ENCODE measurements around the gene C17orf100. TPM values are rescaled to one million over a fixed set of nuclear protein-coding genes. Genes with fewer than 3 reads are reported as not detected.

Gene C17orf100
- polyA plus RNA-seq: 1 to 10 TPM; 2.1 to 2.9 TPM

DNA sequence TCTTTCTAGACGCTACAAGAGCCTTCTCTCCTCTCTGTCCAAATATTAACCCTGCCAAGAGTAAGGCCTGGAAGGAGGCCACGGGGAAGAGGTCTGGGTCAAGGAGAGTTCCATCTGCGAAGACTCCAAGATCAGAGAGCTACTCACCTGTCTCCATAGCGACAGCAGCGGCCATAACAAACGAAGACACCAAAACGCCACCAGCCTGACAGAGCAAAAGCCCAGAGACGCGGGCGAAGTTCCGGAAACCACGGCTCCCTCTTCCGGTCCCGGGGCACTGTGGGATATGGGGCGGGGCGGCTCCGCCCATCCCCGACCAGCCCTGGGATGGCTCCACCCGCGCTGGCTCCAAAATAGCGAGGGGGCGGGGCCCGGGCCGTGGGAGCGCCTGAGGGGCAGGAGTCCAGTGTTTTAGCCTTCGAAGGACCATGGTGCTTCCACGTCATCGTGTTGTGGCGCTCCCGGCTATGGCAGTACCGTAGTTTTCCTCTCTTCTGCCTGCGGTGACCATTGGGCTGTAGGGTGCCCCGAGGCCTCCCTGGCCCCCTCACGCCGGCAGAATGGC, at the start of gene C17orf100, which contains the start of gene MED31:
C17orf100 (plus strand) TSS at position 409 of the 565 bp plus-strand sequence; CDS start at position 561, 152 bp downstream.
MED31 (minus strand) TSS at position 252 of the 565 bp plus-strand sequence; CDS start at position 175, 77 bp downstream.
- WGBS, 2 donors: 1% methylated on average over 35 of the region's 35 CpGs
- Histone ChIP-seq H3K27ac (ENCODE audit: low read depth in 2 of 2, low read length in 1 of 2) (peak within 1 kb of the TSS; percentile 93 to 97), H3K9me3 (ENCODE audit: control insufficient read depth in 2 of 2, insufficient read depth in 1 of 2, low read depth in 1 of 2, low read length in 1 of 2) (no peaks in the 10 kb centered on the region), H3K36me3 (ENCODE audit: control insufficient read depth in 2 of 2, insufficient read depth in 2 of 2, low read length in 1 of 2) (peaks cover 0 to 3% of the 10 kb centered on the region in 2 donors), H3K4me1 (ENCODE audit: control insufficient read depth in 2 of 2, insufficient read depth in 2 of 2, low read length in 1 of 2) (peaks cover 0 to 9% of the 10 kb centered on the region in 2 donors), H3K27me3 (ENCODE audit: control insufficient read depth in 1 of 2, insufficient read depth in 2 of 2, low read length in 2 of 2) (no peaks in the 10 kb centered on the region), H3K4me3 (ENCODE audit: low read depth in 1 of 2, low read length in 2 of 2) (peak within 1 kb of the TSS; percentile 67 to 97)

DNA sequence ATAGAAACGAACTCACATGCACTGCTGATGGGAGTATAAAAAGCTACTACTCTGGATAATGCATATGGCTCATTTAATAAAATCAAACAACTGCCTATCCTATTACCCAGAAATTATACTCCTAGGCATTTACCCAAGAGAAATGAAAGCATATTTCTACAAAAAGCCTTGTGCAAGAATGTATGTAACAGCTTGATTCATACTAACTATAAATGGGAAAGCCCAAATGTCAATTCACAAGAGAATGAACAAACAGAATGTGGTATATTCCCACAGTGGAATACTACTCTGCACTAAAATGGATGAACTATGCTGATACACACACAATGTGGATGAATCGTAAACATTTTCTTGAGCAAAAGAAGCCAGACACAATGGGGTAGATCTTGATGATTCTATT, 49.4 kb upstream of the C17orf100 start:
- Histone ChIP-seq H3K27me3 (ENCODE audit: control insufficient read depth in 1 of 2, insufficient read depth in 2 of 2, low read length in 2 of 2) (no peaks in the 10 kb centered on the region), H3K27ac (ENCODE audit: low read depth in 2 of 2, low read length in 1 of 2) (no peak overlapping the region), H3K9me3 (ENCODE audit: control insufficient read depth in 2 of 2, insufficient read depth in 1 of 2, low read depth in 1 of 2, low read length in 1 of 2) (no peaks in the 10 kb centered on the region), H3K36me3 (ENCODE audit: control insufficient read depth in 2 of 2, insufficient read depth in 2 of 2, low read length in 1 of 2) (peaks cover 9 to 13% of the 10 kb centered on the region in 2 donors), H3K4me1 (ENCODE audit: control insufficient read depth in 2 of 2, insufficient read depth in 2 of 2, low read length in 1 of 2) (no peaks in the 10 kb centered on the region), H3K4me3 (ENCODE audit: low read depth in 1 of 2, low read length in 2 of 2) (no peak overlapping the region)
- WGBS, 2 donors: 90 to 91% methylated on average over 2 of the region's 2 CpGs

DNA sequence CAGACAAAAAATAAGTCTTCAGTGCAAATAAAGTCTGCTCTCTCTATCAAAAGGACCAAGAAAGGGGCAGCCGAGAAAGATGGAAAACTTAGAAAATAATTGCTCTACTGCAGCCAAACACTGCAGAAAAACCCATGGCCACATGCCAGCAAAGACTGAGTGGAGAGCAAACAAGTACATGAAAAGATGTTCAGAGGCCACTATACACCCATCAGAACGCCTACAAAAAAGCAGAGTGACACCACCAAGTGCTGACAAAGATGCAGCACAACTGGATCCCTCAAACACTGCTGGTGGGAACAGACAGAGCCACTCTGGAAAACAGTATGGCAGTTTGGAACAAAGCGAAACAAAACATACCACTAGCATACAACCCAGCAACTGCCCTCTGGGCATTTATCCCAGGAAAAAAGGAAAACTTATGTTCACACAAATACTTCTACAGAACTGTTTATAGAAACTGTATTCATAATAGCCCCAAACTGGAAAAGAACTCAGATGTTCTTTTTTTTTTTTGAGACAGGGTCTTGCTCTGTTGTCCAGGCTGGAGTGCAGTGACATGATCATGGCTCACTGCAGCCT, 47.7 kb upstream of the C17orf100 start:
- Histone ChIP-seq H3K27me3 (ENCODE audit: control insufficient read depth in 1 of 2, insufficient read depth in 2 of 2, low read length in 2 of 2) (no peaks in the 10 kb centered on the region), H3K36me3 (ENCODE audit: control insufficient read depth in 2 of 2, insufficient read depth in 2 of 2, low read length in 1 of 2) (peaks cover 7 to 15% of the 10 kb centered on the region in 2 donors), H3K9me3 (ENCODE audit: control insufficient read depth in 2 of 2, insufficient read depth in 1 of 2, low read depth in 1 of 2, low read length in 1 of 2) (no peaks in the 10 kb centered on the region), H3K27ac (ENCODE audit: low read depth in 2 of 2, low read length in 1 of 2) (no peak overlapping the region), H3K4me3 (ENCODE audit: low read depth in 1 of 2, low read length in 2 of 2) (no peak overlapping the region), H3K4me1 (ENCODE audit: control insufficient read depth in 2 of 2, insufficient read depth in 2 of 2, low read length in 1 of 2) (no peaks in the 10 kb centered on the region)
- WGBS, 2 donors: 60 to 67% methylated on average over 3 of the region's 3 CpGs

DNA sequence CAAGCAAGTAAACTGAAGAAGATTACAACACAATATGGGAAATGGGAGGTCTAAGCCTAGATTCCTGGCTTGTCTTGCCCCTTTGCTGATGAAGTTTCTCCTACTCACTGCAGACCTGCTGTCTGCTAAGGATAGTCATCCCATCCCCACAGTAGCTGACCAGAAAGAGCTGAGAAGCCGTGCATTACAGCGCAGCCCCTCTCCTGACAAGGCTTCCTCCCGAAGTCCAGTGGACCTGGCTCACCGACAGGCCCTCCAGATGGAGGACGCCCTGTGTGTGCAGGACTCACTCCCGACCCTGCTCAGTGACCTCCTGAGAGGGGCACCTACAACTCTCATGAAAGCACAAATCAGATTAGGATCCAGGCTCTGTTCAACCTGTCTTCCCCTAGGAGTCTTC, 46.4 kb upstream of the C17orf100 start:
- H3K4me3 ChIP-seq (ENCODE audit: low read depth in 1 of 2, low read length in 2 of 2): no peak overlapping the region
- no peaks in the 10 kb centered on the region for H3K27me3 ChIP-seq (ENCODE audit: control insufficient read depth in 1 of 2, insufficient read depth in 2 of 2, low read length in 2 of 2)
- WGBS, 2 donors: 93% methylated on average over 6 of the region's 6 CpGs
- no peaks in the 10 kb centered on the region for H3K9me3 ChIP-seq (ENCODE audit: control insufficient read depth in 2 of 2, insufficient read depth in 1 of 2, low read depth in 1 of 2, low read length in 1 of 2)
- peaks cover 10 to 18% of the 10 kb centered on the region in 2 donors for H3K36me3 ChIP-seq (ENCODE audit: control insufficient read depth in 2 of 2, insufficient read depth in 2 of 2, low read length in 1 of 2)
- no peaks in the 10 kb centered on the region for H3K4me1 ChIP-seq (ENCODE audit: control insufficient read depth in 2 of 2, insufficient read depth in 2 of 2, low read length in 1 of 2)
- H3K27ac ChIP-seq (ENCODE audit: low read depth in 2 of 2, low read length in 1 of 2): no peak overlapping the region

DNA sequence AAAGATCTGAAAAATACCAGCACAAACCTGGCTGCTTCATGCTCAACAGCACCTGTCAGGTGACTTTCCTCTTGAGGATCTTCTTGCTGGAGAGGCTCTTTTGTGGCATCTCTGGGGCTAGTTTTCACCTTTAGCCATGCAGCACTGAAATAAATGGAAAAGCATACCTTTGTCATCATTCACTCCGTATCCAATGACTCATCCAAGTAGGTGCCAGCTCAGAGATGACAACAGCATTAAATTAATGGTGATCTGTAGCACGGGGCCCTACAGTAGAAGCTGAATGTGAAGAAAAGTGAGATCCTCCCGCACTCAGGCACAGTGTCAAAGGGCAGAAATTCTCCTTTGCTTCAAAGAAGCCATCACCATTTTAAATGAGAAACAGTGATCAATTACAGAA, 43.2 kb upstream of the C17orf100 start:
- Histone ChIP-seq H3K4me1 (ENCODE audit: control insufficient read depth in 2 of 2, insufficient read depth in 2 of 2, low read length in 1 of 2) (no peaks in the 10 kb centered on the region), H3K4me3 (ENCODE audit: low read depth in 1 of 2, low read length in 2 of 2) (no peak overlapping the region), H3K27me3 (ENCODE audit: control insufficient read depth in 1 of 2, insufficient read depth in 2 of 2, low read length in 2 of 2) (no peaks in the 10 kb centered on the region), H3K27ac (ENCODE audit: low read depth in 2 of 2, low read length in 1 of 2) (peak overlapping the region in 1 of 2 donors; percentile 10), H3K9me3 (ENCODE audit: control insufficient read depth in 2 of 2, insufficient read depth in 1 of 2, low read depth in 1 of 2, low read length in 1 of 2) (no peaks in the 10 kb centered on the region), H3K36me3 (ENCODE audit: control insufficient read depth in 2 of 2, insufficient read depth in 2 of 2, low read length in 1 of 2) (peaks cover 11 to 19% of the 10 kb centered on the region in 2 donors)
- 60 to 64% methylated on average over 3 of the region's 3 CpGs for WGBS, 2 donors

DNA sequence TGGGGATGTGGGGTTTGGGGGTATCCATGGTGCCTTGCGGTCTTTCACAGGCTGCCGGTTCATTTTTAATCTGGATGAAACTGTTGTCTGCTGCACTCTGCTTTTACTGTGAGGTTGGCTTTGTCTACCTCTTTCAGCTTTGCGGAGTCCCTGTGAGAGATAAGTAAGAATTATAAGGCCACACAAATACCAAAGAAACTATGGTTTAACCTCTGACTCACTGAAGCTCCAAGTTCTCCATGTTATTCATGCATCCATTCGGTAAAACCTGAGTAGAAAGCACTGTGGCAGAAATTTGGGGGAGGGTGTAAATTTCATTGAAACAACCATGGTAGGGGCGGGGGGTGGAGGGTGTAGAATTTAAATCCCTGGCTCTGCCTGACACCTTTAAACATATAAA, 41.6 kb upstream of the C17orf100 start:
- Histone ChIP-seq H3K4me1 (ENCODE audit: control insufficient read depth in 2 of 2, insufficient read depth in 2 of 2, low read length in 1 of 2) (no peaks in the 10 kb centered on the region), H3K36me3 (ENCODE audit: control insufficient read depth in 2 of 2, insufficient read depth in 2 of 2, low read length in 1 of 2) (peaks cover 11 to 19% of the 10 kb centered on the region in 2 donors), H3K4me3 (ENCODE audit: low read depth in 1 of 2, low read length in 2 of 2) (no peak overlapping the region), H3K27me3 (ENCODE audit: control insufficient read depth in 1 of 2, insufficient read depth in 2 of 2, low read length in 2 of 2) (no peaks in the 10 kb centered on the region), H3K9me3 (ENCODE audit: control insufficient read depth in 2 of 2, insufficient read depth in 1 of 2, low read depth in 1 of 2, low read length in 1 of 2) (no peaks in the 10 kb centered on the region), H3K27ac (ENCODE audit: low read depth in 2 of 2, low read length in 1 of 2) (no peak overlapping the region)
- 96 to 99% methylated on average over 5 of the region's 5 CpGs for WGBS, 2 donors

DNA sequence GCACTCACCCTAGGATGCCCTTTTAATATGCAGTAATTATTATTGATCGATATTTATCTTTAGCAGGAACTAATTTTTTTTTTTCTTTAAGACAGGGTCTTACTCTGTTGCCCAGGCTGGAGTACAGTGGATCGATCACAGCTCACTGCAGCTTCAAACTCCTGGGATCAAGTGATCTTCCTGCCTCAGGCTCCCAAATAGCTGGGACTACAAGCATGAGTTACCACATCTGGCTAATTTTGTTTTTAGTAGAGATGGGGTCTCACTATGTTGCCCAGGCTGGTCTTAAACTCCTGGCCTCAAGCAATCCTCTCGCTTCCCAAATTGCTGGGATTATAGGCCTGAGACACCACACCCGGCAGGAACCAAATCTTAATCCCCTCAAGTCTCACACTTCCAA, 40.3 kb upstream of the C17orf100 start:
- Histone ChIP-seq H3K27ac (ENCODE audit: low read depth in 2 of 2, low read length in 1 of 2) (no peak overlapping the region), H3K36me3 (ENCODE audit: control insufficient read depth in 2 of 2, insufficient read depth in 2 of 2, low read length in 1 of 2) (peaks cover 11 to 14% of the 10 kb centered on the region in 2 donors), H3K9me3 (ENCODE audit: control insufficient read depth in 2 of 2, insufficient read depth in 1 of 2, low read depth in 1 of 2, low read length in 1 of 2) (no peaks in the 10 kb centered on the region), H3K4me3 (ENCODE audit: low read depth in 1 of 2, low read length in 2 of 2) (no peak overlapping the region), H3K27me3 (ENCODE audit: control insufficient read depth in 1 of 2, insufficient read depth in 2 of 2, low read length in 2 of 2) (no peaks in the 10 kb centered on the region), H3K4me1 (ENCODE audit: control insufficient read depth in 2 of 2, insufficient read depth in 2 of 2, low read length in 1 of 2) (no peaks in the 10 kb centered on the region)
- 89 to 95% methylated on average over 4 of the region's 4 CpGs for WGBS, 2 donors

DNA sequence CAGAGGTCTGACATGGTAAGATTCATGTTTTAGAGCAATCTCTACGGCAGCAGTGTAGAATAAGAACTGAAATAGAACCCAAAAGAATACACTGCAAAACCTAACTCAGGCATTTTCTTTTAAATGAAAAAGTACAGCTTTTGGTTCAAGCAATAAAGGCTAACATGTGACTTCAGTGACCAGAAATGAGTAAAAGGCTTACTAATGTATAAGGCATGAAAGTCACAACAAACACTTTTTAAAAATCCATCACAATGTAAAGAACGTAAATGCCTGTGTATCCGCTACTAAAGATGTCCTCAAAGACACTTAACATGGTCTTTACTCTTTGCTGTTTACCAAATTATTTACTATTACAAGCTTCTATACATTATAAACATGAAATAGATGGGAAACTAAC, 27.6 kb upstream of the C17orf100 start:
- Histone ChIP-seq H3K36me3 (ENCODE audit: control insufficient read depth in 2 of 2, insufficient read depth in 2 of 2, low read length in 1 of 2) (peaks cover 6 to 10% of the 10 kb centered on the region in 2 donors), H3K27me3 (ENCODE audit: control insufficient read depth in 1 of 2, insufficient read depth in 2 of 2, low read length in 2 of 2) (no peaks in the 10 kb centered on the region), H3K4me1 (ENCODE audit: control insufficient read depth in 2 of 2, insufficient read depth in 2 of 2, low read length in 1 of 2) (no peaks in the 10 kb centered on the region), H3K4me3 (ENCODE audit: low read depth in 1 of 2, low read length in 2 of 2) (no peak overlapping the region), H3K27ac (ENCODE audit: low read depth in 2 of 2, low read length in 1 of 2) (no peak overlapping the region), H3K9me3 (ENCODE audit: control insufficient read depth in 2 of 2, insufficient read depth in 1 of 2, low read depth in 1 of 2, low read length in 1 of 2) (no peaks in the 10 kb centered on the region)
- WGBS, 2 donors: 96 to 97% methylated on average over 3 of the region's 3 CpGs

DNA sequence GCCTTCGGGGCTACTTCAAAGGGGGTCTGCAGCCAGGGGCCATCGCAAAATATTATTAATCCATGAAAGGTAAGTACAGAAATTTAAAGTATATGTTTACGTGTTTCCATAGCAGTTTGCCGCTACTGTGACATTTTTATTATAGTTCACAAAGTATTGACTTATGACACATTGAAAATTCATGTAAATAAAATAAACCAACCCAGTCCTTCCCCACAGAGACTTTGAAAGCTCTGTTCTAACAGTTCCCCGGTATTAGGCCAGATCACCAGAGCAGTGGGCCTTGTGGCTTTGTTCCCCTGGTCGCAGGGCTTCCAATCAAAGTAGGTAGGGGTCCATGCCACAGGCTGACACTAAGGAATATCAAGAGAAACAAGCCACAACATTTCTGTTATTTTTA, 24.9 kb upstream of the C17orf100 start:
- Histone ChIP-seq H3K36me3 (ENCODE audit: control insufficient read depth in 2 of 2, insufficient read depth in 2 of 2, low read length in 1 of 2) (peaks cover 6 to 10% of the 10 kb centered on the region in 2 donors), H3K4me3 (ENCODE audit: low read depth in 1 of 2, low read length in 2 of 2) (no peak overlapping the region), H3K4me1 (ENCODE audit: control insufficient read depth in 2 of 2, insufficient read depth in 2 of 2, low read length in 1 of 2) (no peaks in the 10 kb centered on the region), H3K27me3 (ENCODE audit: control insufficient read depth in 1 of 2, insufficient read depth in 2 of 2, low read length in 2 of 2) (no peaks in the 10 kb centered on the region), H3K27ac (ENCODE audit: low read depth in 2 of 2, low read length in 1 of 2) (no peak overlapping the region), H3K9me3 (ENCODE audit: control insufficient read depth in 2 of 2, insufficient read depth in 1 of 2, low read depth in 1 of 2, low read length in 1 of 2) (no peaks in the 10 kb centered on the region)
- 88 to 97% methylated on average over 6 of the region's 6 CpGs for WGBS, 2 donors

DNA sequence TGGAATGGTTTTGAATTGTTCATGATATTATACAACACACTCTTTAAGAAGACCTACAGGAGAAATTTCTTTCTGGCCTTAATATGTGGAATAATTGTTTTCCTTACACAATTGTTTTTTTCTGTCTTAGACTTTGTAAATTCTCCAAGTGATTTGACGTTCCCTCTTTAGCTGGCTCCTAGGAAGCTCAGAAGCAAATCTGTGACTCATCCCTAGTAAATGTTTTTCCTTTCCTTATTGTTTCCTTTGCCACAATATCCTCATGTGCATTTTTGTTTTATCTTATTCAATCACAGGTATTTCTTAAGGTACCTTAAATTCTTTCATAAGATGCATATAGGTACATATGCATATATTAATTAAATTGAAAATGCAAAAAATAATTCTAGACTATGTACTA, 24.5 kb upstream of the C17orf100 start:
- no peak overlapping the region for H3K27ac ChIP-seq (ENCODE audit: low read depth in 2 of 2, low read length in 1 of 2)
- H3K27me3 ChIP-seq (ENCODE audit: control insufficient read depth in 1 of 2, insufficient read depth in 2 of 2, low read length in 2 of 2): no peaks in the 10 kb centered on the region
- peaks cover 6 to 10% of the 10 kb centered on the region in 2 donors for H3K36me3 ChIP-seq (ENCODE audit: control insufficient read depth in 2 of 2, insufficient read depth in 2 of 2, low read length in 1 of 2)
- H3K4me3 ChIP-seq (ENCODE audit: low read depth in 1 of 2, low read length in 2 of 2): no peak overlapping the region
- 45 to 74% methylated on average over 1 of the region's 1 CpG for WGBS, 2 donors
- H3K9me3 ChIP-seq (ENCODE audit: control insufficient read depth in 2 of 2, insufficient read depth in 1 of 2, low read depth in 1 of 2, low read length in 1 of 2): no peaks in the 10 kb centered on the region
- no peaks in the 10 kb centered on the region for H3K4me1 ChIP-seq (ENCODE audit: control insufficient read depth in 2 of 2, insufficient read depth in 2 of 2, low read length in 1 of 2)

Data from esophagus (tissue), 2 donors.